ENCODE results near the gene CDK13.
"Not testable (repeated sequence)": the region's sequence is repeated elsewhere in the genome, so short reads cannot be mapped to it uniquely, and the experiment has no call there.

- not testable (repeated sequence) for TF ChIP-seq POLR2A, CTCF, POLR2AphosphoS5 (IDR thresholded peaks at IDR 0.05)
Observed at GRCh38 chr7:39915847-39916246, 34.2 kb upstream of the CDK13 start.

Data from breast epithelium (tissue), 3 donors.